HG02678 (cell line): ENCODE results near the gene LAPTM4A.
A peak's percentile ranks its signal among the peaks of the same experiment; 100 is the strongest.
"Not testable (repeated sequence)": the region's sequence is repeated elsewhere in the genome, so short reads cannot be mapped to it uniquely, and the experiment has no call there.

Experiments
- ATAC-seq: cut with Tn5 transposase; IDR thresholded peaks from one replicate; pipeline ENCODE4 v1.9.1; 2021; ENCODE audit warnings: mild to moderate bottlenecking, moderate library complexity; ENCODE audit not compliant: unreplicated experiment

Gene LAPTM4A

DNA sequence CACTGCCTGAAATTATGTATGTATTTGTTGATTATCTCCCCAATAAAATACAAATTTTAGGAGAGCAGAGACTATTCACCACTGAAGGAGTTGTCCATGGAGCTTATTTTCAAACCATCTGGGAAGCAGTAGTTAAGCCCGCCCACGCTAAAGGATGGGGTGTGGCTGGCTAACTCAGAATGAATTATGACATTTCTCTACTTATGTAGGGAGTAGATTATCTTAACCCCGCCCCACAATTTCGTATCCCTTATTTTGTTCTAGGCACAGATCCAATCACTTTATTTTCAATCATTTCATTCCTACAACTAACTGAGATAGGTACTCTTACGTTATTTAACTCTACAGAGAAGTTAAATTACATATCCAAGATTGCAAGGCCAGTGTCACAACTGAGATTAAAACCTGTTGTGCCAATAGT lies 1.4 kb upstream of the LAPTM4A start:
- ATAC-seq = no peak

- no peak for ATAC-seq
Observed at GRCh38 chr2:20052229-20052851, 912 bp upstream of the LAPTM4A start.

GRCh38 chr2:20050646-20051531 lies 539 bp downstream of the LAPTM4A start:
- peak; percentile 21 for ATAC-seq

DNA sequence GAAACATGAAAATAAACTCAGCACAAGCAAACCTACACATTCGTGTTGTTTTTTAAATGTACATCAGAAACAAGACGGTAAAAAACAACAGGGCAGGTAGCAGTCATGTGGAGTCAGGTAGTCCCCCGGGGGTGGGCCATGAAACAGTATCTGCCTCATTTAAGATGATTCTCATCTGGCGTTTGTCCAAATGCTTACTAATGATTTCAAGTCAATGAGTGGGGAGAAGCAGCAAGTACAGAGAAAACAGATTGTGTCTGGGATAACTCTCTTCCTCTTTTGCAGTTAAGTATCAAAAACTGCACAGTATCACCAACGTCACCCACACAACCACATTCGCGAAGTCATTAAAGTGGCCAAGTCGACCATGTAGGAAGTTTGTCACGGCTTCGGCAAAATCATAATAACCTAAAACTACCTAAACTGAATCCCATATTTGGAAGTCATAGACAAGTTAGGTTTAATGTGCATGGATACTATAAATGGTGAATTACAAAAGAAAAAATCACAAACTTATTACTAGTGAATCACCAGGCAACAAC lies 1.3 kb downstream of the LAPTM4A start:
- peak; percentile 15 for ATAC-seq

DNA sequence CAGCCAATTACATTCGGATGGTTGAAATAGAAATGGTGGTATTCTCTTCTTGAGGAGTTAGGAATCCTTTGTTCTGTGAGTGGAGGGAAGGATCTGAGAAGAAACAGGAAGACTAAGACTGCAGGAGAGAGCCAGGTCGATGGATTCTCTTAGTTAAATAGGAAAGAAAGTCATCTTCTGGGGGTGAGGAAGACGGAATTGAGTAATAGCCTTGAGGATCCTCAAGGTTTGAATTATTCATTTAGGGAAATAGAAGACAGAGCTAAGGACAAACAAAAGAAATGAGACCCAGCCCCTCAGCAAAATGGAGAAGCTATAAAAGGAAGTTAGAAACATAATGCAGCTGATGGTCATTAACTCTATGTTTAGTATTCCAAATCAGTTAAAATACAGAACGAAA lies 1.8 kb downstream of the LAPTM4A start:
- ATAC-seq = no peak

- no peak for ATAC-seq
Observed at GRCh38 chr2:20048488-20049448, 2.7 kb downstream of the LAPTM4A start.

DNA sequence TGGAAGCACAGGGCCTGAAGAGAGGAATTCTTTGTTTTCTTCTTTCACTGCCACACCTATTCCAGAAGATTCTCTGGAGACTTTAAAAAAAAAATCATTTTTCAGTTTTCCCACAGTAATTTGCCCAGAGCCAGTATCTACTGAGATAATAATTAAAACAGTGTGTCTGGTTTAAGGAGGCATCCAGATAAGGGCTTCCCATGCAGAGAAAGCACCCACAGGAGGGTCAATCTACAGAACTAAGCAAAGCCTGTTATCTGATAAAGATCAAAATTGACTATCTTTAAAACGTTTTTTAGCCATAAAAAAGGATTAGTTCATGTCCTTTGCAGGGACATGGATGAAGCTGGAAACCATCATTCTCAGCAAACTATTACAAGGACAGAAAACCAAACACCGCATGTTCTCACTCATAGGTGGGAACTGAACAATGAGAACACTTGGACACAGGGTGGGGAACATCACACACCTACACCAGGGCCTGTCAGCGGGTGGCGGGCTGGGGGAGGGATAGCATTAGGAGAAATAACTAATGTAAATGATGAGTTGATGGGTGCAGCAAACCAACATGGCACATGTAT lies 5.6 kb downstream of the LAPTM4A start:
- not testable (repeated sequence) for ATAC-seq

- ATAC-seq = no peak
Observed at GRCh38 chr2:20044778-20045177, 6.7 kb downstream of the LAPTM4A start.

DNA sequence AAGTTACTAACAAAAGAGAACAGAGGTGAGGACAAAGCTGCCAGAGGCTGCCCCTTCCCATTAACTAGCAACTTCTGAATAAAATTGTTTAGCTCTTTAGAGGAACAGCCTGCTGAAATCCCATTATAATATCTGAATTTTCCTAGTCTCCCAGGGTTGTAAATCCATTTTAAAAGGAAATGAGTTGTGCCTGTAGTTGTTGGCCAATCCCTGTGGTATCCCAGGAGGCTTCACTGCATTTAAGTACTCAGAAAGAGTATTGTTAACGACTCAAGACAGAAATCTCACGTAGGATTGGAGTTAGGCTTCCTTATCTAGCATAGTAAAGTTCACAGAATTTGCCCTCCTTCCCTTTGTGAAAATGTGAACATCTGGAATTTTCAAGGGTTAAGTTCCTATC lies 8.9 kb downstream of the LAPTM4A start:
- ATAC-seq = no peak

GRCh38 chr2:20040489-20041172 lies 10.8 kb downstream of the LAPTM4A start:
- ATAC-seq = no peak

- ATAC-seq = no peak
Observed at GRCh38 chr2:20037660-20038059, 13.8 kb downstream of the LAPTM4A start.

DNA sequence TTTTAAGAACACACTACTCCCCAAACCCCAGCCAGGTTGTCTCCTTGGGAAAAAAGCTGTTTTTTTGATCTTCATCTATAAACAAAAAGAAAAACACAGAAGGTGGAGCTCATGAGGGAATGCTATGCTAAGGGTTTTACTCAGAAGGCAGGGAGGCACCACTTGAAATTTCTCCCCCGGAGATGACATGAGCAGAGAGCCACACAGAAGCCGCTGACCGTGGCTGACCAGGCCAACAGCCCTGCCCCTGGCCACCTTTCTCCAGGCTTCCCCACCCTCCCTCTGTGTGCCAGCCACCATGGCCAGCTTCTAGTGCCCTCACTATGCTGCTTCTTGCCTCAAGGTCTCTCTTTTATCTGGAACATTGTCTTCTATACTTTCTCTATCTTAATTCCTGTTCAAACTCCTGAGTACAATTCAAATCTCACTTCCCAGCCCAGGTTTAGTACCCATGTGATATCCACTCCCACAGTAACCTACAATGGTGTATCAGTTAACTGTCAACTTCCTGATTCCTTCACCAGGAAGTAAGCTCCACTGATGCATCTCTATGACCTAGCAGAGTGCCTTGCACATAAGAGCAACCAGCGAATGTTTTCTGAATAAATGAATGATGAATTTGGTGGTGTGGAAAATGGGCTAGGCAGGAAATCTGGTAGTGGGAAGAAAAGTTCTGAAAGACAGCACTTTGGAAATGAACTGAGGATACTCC lies 15.3 kb downstream of the LAPTM4A start:
- no peak for ATAC-seq

DNA sequence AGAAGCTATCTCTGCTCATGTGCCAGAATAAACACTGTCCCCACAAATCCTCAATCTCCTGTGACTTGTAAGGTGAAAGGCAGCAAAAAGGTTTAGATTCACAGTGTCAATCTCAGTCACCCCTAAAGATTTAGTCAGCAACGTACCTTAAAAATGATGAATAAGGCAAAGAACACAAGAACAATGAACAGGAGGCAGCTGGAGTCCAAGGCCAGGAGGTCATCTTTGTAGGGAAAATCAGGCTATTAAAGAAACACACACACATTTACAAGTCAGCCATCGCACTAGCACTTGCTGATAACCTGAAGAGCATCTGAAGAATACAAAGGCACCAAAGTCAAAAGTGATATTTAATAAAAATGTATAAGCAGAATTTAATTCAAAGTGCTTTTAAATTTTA lies 16.6 kb downstream of the LAPTM4A start:
- no peak for ATAC-seq

GRCh38 chr2:20034218-20034617 lies 17.2 kb downstream of the LAPTM4A start:
- ATAC-seq = no peak

- ATAC-seq = no peak
Observed at GRCh38 chr2:20033322-20033721, 18.1 kb downstream of the LAPTM4A start.

GRCh38 chr2:20030224-20030623 lies 21.2 kb downstream of the LAPTM4A start:
- ATAC-seq = no peak

GRCh38 chr2:20027705-20028434 lies 23.6 kb downstream of the LAPTM4A start:
- ATAC-seq = no peak

DNA sequence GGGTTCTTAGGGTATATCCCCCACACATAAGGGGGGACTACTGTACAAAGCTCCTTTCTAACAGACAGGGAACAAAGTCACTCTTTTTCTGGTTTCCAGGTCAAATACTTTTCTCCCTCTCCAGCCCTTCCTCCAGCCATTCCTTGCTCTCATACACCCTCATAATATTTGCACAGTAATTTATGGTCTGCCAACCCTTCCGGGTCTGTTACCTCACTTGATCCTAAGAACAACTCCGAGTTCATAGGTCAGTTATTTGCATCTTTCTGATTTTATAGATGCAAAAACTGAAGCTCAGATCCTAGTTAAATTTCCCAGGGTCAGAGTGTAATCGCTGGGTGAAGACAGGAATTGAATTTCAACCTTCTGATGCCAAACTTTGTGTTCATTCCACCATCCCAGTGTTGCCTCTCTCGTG lies 24.2 kb downstream of the LAPTM4A start:
- ATAC-seq = no peak
